ENCODE results near the gene SGCB.

Gene SGCB

DNA sequence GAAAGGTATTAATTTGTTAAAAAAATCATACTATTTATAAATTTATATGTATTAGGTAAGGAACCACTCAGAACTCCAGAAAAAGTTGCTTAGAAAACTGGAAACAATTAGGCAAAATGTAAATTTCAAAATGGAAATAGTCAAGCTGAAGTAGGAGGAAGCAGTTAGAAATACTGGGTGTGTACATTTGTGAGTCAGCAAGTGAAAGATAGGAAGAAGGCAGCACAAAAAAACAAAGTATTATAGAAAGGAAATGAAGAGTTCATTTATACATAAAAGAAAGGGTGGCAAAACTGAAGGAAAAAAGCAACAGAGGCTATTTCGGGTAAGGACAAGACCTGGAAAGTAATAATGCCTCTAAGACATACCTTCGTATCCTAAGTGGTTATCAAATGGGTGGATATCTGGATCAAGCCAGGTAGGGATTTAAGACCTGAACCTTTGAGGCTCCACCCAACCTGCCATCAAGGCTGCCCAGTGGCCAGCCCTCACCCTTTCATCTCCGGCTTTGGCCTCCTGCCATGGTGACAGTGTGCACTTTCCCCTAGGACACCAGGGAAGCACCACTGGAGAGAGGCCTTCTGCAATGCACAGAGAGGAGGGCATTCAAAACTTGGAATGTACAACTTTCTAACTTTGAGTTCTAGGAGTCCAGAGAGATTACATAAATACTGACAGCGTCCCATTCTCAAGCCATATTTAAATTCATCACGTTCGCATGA is 18.0 kb downstream of the SGCB start, which contains the start of gene LRRC66:
Gene LRRC66, minus strand, starts transcription at position 428 of the 722 bp plus-strand sequence. CDS start 2,750 bp downstream, outside the sequence.
- no peak for DNase-seq (ENCODE audit: low read depth)

DNA sequence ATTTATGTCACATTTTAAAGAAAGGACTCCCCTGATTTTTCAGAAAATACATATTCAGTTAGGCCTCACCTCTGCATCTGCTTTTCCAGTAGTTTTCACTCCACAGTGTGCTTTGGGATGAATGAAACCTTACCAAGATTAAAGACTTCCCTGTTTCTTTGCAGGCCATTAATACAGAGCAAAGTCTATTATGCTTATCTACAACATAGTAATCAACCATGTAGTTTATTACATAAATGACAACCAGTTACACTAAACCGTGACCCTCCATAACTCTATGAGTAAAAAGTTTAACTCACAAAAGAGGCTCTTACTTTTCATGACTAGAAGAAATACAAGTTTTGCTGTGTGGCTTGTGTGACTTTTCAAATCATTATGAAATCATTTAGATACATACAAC is 20.3 kb downstream of the SGCB start:
- DNase-seq (ENCODE audit: low read depth) = no peak

DNA sequence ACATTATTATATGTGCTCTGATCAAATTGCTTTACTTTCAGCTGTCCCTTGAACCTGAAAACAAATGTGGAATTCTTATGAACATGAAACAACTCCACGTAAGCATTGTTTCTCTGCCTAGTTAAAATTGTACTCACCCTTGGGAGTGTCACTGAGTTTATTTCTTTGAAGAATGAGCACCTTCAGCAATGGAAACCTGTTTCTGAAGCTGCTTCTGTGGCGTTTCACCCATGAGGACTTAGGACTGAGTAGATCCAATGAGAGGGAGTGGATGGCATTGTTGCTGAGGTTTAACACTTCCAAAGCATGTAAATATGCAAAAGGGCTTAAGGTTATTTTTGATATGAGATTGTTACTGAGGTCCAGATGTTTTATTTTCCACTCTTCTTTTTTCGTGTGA is 21.1 kb downstream of the SGCB start:
- DNase-seq (ENCODE audit: low read depth) = no peak

DNA sequence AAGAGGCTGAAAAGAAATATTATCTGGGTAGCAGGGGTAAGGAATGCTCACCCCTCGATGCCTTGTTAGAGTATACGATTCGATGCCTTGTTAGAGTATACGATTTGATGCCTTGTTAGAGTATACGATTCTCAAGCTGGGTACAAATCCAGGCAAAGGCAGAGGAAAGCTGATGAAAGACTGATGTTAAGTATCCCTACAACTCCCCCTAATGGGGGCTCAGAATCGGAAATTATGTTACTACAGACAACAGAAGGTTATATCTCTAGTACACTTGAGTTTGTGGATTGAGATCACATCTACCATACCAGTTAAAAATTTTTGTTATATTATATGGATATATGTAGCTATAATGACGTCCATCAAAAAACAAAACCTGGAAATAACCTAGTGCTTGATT is 22.7 kb downstream of the SGCB start:
- DNase-seq (ENCODE audit: low read depth) = no peak

DNA sequence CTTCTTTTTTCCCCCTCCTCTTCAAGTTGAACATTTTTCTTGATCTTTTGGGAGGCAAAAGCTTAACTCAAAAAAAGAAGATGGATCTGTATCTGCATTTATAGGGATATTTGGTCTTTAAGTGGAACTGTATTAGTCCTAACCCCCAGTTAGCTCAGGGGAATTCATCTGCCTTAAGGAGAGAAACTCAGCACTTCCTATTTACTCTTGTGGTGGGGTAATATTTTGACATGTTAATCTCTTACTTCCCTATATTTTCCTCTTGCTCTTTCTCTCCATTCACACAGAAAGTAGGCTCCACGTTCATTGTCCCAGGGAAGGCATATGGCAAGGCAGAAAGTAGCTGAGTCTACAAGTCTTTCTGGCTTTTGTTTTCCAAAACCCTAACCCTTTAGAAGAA is 23.2 kb downstream of the SGCB start:
- DNase-seq (ENCODE audit: low read depth) = no peak

DNA sequence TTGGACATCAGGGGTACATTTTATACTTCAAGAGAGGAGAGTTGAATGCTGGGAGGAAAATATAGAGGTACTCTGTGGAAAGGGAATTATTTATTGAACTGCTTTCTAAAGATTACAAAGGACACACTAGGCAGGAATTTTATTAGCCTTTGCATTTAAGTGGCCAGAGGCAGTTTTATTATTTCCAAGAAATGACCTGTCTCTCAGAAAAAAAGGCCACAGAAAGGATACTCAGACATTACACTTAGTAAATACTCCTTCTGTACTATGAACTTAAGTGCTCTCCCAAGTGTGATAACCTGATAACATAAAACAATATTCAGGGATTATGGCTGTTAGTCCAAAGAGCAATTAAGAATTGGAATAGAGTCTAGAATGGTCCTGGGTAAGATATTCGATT is 25.4 kb downstream of the SGCB start:
- no peak for DNase-seq (ENCODE audit: low read depth)

DNA sequence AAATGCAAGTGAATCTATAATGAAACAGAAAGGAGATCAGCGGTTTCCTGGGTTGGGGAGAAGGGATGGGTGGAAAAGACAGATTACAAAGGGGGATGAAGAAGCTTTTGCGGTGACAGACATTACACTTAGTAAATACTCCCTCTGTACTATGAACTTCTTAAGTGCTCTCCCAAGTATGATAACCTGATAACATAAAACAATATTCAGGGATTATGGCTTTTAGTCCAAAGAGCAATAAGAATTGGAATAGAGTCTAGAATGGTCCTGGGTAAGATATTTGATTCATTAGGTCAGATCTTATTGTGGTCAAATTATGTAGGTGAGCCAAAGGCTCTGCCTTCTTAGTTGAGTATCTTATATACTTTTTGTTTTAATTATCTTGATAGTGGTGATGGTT is 27.1 kb downstream of the SGCB start:
- DNase-seq (ENCODE audit: low read depth) = no peak

DNA sequence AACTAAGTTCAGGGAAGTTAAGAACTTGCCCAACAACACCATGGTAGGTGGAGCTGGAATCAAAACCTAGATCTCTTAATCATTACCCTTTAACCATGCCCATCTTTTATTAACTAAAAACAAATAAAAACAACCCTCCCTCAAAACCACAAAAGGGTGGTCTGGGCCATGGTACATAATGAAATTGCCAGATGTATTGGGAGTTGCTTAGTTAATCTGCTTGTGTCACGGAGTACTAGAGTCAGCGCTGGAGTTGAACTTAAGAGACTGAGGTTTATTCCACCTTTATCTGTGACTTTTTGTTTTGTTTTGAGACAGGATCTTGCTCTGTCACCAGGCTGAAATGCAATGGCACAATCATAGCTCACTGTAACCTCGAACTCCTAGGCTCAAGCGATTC is 31.2 kb downstream of the SGCB start:
- DNase-seq (ENCODE audit: low read depth) = no peak

DNA sequence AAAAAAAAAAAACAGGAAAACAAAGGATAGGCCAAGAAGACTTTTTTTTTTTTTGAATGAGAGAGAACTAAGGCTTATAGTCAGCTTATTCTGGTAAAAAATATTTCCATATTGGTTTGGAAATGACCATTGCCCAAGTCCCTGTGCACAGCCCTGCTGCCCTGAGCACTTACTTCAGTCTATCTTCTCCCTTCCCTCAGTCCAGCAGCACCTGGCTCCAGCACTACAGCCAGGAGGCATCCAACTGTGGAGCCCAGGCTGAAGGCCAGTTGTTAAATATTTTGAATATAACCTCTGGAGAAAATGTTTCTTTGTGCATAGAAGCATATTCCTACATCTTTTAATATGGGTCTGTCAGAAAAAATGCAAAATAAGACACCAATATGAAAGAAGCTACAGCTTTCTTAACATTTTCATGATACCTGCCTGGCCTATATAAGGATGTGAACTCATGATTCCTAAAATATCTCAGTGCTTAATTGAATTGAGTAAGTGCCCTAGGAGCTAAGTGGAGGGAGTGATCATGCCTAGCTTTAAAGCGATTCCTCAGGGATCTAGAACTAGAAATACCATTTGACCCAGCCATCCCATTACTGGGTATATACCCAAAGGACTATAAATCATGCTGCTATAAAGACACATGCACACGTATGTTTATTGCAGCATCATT is 32.4 kb downstream of the SGCB start:
- no peak for DNase-seq (ENCODE audit: low read depth)

DNA sequence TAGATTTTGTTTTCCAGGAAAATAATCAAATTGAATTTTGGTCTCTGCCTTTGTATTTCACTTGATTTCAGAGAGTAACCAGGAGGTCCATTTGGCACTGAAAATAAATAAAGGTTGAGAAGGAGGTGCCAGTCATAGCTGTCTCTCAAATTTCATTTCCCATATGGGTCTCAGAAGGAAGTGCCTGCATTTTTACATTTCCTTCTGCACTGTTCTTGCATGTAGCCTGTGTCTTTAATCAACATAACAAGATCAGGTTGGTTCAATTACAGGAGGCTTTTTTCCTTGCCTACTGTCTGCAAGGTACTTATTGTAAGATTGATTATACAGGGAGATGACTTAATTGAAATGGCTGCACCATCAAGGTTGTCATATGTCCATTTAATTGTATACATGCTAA is 33.7 kb downstream of the SGCB start:
- no peak for DNase-seq (ENCODE audit: low read depth)

DNA sequence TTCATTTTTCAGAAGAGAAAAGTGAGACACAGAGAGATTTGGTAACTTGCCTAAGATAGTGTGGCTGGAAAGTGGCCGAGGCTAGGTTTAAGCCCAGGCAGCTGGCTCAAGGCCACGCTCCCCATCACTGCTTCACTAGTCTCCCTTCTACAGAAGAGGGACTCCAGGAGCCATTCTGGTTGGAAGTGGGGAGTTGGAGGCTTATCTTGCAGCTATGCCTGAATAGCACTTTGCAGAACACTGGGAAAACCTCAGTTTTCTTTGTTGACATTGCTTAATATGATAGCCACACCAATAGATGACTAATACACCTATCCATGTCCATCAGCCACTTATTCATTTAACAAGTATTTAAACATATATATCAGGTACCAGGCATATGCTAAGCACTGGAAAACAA is 36.5 kb downstream of the SGCB start:
- DNase-seq (ENCODE audit: low read depth) = no peak

DNA sequence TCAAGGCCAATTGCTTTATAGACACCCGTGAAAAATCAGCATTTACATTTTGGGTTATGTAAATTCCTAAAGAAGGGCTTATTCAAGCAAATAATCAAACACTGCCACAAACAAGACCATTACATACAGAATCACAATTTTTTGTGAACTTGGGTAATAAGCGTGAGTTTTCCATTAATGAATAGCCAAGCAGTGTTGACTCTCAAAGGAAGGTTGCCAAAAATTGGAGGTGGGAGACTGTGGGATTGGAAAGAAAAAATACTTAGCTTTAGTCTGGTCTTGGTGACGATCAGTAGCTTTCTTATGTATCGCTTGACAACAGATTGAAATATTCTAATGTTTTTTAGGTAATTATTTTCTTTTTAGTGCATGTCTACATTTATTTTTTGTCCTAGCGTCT is 38.8 kb downstream of the SGCB start:
- no peak for DNase-seq (ENCODE audit: low read depth)

DNA sequence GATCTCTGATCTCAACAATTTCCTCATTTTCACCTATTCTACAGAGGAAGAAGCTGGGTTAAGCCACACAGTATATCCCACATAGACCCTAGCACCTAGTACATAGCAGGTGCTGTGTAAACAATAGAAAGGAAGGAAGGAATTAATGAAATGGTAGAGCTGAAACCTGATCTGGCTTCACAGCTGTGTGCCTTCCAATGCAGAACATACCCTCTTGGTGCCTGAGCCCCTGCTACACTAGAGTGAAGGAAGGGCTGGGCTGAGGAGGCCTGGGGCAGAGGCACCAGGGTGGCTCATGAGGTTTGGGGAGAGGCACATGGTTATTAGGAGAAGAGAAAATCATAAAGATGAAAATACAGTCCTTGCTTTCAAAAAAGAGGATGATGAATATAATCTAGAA is 39.3 kb downstream of the SGCB start:
- no peak for DNase-seq (ENCODE audit: low read depth)

DNA sequence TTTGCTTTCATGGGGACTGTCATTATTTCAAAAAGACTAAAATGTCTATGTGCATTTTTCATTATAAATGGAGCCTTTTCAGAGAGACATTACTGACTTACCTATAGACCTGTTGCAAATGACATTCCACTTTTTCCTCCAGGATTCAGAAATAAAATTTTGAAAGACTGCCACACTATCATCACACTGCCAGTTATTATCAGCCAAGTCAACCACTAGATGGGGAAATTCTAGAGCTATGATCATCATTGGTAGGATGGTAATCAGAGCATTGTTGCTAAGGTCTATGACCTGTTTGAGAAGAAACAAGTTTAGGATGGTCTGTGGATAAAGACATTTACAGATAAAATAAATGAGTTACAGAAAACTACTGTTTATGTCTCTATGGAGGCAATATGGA is 40.5 kb downstream of the SGCB start:
- DNase-seq (ENCODE audit: low read depth) = no peak

DNA sequence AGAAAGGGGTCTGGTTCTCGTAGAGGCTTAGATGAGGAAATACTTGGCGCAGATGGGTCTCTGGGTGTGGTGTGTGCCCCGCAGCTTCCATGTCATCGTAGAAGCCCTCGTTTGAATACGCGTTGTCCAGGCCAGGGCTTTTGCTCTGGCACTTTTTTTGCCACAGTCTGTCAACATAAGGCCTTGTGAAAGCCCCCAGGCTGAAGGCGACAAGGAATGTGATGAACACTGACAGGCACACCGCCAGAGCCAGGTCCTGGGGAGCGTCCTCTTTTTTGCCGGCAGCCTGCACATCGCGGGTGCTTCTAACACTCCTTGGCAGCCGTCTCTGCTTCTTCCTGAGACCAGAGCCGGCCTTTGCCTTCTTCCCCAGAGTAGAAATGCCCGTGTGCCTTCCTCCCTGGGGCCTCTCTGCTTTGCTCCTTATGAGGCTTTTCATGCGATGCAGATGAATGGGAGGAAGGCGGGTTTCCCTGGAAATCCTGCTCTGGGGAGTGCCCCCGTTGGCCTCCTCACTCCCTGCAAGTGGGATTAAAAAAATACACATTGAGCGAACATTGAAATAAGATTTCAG is 42.4 kb downstream of the SGCB start:
- DNase-seq (ENCODE audit: low read depth) = no peak
